H54 (cell line): Measurements from ENCODE around the gene POMT1.

ENCODE experiments used
- DNase-seq: peaks from one replicate; pipeline ENCODE4 v3.0.0; 2011; ENCODE audit warnings: low spot score, mixed read lengths; ENCODE audit not compliant: insufficient read length
- FAIRE-seq: peaks from 3 replicates; lab custom pipeline; 2011; peaks lifted over from hg19 to GRCh38; lab: Jason Lieb, UNC
- POLR2A ChIP-seq: IDR thresholded peaks from 2 replicates; pipeline ENCODE4 v1.6.1; 2011; ENCODE audit warnings: low read depth, mild to moderate bottlenecking, low read length

The POMT1 gene

DNA sequence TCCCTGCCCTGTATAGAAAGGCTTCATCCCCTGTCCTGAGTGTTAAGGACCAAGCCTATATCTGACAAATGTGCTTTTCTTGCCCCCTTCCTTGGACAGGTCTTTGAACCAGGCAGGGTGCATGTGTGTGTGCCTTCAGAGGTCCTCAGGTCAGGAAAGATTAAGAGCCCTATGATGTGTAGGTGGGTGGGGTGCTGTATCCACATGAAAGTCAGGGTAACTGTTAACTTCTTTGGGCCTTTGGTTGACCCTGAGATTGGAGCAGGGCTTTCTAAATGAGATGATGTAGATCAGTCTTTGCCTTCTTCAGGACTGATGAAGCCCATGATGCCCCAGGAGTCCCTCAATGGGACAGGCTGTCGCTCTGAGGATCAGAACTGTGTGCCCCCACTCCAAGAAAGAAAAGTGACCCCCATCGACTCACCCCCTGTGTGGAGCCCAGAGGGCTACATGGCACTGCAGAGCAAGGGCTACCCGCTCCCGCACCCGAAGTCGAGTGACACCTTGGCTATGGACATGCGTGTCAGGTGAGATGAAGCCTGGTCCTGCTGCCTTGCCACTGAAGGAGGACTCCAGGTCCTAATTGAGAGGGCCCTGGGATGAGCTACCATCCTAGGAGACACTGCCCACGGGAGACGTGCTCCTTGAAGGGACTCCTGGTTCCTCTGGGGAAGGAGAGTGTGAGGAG, 29.4 kb upstream of the POMT1 start:
- FAIRE-seq (no peak), DNase-seq (no peak)
- no peak for TF ChIP-seq POLR2A

DNA sequence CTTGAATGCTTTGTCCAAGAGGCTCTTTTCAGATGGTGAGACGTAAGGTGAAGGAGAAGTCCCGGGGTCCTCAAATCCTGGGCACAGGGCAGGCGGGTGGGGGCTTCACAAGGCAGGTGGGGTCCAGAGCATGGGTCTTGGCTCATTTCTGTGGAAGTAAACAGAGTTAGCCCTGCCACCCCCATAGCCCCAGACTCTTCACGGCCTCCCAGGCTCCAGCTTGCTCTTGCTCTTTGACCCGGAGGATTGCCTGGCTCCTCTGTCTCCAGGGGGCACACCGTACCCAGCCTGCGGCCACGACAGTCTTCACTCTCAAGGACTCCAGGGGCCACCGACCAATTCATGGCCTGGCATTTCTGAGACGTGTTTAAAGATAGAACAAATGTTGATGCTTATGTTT, 28.8 kb upstream of the POMT1 start:
- DNase-seq (no peak), FAIRE-seq (no peak)
- TF ChIP-seq POLR2A: no peak

DNA sequence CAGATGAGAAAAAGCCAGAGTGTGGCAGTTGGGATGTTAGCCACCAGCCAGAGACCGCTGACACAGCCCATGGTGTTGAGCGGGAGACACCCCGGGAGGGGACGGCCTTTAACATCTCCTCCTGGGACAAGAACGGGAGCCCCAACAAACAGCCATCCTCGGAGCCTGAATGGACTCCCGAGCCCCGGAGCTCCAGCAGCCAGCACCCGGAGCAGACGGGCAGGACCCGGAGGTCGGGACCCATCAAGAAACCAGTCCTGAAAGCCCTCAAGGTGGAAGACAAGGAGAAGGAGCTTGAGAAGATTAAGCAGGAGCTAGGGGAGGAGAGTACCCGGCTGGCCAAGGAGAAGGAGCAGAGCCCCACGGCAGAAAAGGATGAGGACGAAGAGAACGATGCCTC, 28.0 kb upstream of the POMT1 start:
- DNase-seq (no peak), FAIRE-seq (no peak)
- no peak for TF ChIP-seq POLR2A

DNA sequence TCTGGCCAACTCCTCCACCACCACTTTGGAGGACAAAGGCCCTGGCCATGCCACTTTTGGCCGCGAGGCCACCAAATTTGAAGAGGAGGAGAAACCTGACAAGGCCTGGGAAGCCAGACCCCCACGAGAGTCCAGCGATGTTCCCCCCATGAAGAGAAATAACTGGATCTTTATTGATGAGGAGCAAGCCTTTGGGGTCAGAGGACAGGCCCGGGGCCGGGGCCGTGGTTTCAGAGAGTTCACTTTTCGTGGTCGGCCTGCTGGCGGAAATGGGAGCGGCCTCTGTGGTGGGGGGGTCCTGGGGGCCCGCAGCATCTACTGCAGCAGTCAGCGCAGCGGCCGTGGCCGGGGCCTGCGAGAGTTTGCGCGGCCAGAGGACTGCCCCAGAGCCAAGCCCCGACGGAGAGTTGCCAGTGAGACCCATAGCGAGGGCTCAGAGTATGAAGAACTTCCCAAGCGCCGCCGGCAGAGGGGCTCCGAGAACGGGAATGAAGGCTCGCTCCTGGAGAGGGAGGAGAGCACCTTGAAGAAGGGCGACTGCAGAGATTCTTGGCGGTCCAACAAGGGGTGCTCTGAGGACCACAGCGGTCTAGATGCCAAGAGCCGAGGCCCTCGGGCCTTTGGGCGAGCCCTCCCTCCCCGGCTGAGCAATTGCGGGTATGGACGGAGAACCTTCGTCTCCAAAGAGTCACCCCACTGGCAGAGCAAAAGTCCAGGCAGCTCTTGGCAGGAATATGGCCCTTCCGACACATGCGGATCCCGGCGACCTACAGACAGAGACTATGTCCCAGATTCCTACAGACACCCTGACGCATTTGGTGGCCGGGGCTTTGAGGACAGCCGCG, 27.4 kb upstream of the POMT1 start:
- DNase-seq: no peak
- FAIRE-seq: no peak
- TF ChIP-seq POLR2A: no peak

DNA sequence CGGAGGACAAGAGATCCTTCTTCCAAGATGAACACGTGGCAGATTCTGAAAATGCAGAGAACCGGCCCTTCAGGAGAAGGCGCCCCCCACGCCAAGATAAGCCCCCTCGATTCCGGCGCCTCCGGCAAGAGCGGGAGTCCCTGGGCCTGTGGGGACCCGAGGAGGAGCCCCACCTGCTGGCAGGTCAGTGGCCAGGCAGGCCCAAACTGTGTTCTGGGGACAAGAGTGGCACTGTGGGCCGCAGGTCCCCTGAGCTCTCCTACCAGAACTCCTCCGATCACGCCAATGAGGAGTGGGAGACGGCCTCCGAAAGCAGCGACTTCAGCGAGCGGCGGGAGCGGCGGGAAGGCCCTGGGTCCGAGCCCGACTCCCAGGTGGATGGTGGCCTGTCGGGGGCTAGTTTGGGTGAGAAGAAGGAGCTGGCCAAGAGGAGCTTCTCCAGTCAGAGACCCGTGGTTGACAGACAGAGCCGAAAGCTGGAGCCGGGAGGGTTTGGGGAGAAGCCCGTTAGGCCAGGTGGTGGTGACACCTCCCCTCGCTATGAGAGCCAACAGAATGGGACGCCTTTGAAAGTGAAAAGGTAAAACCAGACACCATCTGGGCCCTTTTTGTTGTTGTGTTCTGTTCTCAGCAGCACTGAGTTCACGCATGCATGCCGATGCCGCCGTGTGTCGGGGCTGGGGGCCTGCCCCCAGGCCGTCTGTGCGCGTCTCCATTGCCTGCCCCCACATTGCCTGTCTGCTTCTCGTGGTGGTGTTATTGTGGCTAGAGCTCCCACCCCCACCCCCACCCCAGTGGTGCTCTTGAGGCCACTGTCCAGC, 26.6 kb upstream of the POMT1 start:
- FAIRE-seq: no peak
- TF ChIP-seq POLR2A: no peak
- no peak for DNase-seq

DNA sequence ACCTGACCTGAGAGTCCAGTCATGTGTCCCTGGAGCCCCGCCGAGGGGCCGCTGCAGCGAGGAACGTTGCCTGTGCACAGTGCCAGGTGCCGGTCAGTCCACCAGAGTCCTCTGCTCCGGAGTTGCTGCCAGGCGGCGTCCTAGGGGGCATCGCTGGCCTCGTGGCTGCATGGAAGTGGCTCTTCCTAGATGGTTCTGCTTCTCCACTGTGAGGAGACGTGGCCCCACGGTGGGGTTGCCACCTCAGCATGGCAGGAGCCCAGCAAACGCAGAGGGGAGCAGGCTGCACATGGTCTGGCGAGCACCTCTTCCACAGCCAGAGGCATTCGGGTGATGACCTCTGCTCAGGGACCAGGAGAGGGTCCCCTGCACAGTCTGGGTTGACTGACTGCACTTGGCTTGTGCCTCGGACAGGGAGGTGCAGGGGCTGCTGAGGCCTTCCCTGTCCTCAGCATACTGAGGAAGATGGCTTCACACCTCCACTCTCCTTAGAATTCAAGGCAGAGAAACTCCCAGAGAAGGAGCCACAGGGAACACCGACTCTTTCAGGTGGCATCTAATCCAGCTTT, 25.9 kb upstream of the POMT1 start:
- TF ChIP-seq POLR2A: no peak
- DNase-seq: no peak
- no peak for FAIRE-seq

DNA sequence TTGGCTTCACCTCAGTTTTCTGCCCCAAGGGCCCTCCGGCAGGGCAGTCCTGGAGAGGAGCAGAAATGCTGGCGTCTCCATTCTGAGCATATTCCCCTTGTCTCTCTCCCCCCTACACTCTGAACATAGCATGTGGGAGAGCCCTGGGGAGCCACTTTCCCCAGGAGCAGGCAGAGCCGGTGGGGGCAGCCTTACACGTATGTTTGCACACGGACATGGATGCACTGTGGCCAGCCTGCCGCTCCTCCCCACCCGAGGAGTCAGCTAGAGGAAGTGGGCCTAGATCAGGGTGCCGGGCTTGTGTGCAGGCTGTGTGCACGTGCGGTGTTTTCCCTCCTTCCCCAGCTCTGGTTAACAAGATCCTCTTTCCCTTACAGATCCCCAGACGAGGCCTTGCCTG, 25.4 kb upstream of the POMT1 start:
- FAIRE-seq: no peak
- no peak for DNase-seq
- no peak for TF ChIP-seq POLR2A

DNA sequence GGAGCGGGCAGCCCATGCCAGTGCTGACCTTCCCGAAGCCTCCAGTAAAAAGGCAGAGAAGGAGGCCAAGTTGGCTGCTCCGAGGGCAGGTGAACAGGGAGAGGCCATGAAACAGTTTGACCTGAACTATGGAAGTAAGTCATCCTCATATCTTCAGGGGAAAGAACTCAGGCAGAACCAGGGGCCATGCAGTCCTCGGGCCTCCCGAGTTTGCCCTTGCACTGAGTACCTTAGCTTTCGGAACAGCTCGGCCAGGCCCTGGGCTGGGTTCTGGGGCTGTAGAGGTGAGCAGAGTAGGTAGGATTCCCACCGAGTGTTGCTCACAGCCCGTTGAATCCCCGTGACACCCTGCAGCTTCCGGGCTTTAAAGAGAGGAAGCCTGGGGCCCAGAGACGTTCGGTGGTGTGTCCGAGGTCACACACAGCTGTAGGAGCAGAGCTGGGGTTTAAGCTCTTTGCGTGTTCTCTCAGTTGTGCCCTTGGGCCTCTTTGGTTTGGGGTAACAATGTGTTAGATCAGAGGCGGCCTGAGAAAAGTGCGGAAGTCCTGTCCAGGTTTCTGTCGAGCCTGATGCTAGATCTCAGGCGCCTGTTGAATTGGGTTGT, 24.8 kb upstream of the POMT1 start:
- no peak for FAIRE-seq
- no peak for TF ChIP-seq POLR2A
- no peak for DNase-seq

DNA sequence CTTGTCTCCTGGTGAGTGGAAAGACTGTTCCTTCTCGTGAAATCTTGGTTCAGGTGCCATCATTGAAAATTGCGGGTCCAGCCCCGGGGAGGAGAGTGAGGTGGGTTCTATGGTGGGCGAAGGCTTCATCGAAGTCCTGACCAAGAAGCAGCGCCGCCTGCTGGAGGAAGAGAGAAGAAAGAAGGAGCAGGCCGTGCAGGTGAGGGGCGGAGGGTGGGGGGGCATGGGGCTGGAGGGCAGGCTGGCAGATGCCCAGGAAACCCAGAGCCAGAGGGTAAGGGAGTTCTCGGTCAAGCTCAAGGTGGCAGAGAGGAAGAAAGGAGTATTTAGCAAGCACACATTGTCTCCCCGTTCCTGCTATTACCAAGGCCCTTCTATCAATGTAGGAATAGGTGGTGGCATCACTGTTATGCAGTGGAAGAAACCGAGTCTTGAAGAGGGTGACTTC, 24.3 kb upstream of the POMT1 start:
- FAIRE-seq (no peak), DNase-seq (no peak)

DNA sequence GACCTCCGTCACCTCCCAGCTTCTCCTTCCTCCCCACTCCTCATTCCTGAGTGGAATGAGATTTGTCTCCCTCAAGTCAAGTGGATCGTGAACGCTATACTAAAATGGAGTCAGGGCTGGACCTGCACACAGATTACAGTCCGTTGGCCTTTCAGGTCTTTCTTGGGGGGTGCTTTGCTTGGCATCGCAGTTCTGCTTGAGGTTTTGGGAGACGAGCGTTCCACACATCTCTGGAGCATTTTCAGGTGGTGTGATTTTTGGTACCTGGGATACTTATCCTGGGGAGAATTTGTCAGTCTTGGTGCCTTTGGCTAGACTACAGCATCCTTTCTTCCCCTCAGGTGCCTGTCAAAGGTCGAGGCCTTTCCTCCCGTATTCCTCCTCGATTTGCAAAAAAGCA, 23.8 kb upstream of the POMT1 start:
- no peak for DNase-seq
- no peak for TF ChIP-seq POLR2A
- no peak for FAIRE-seq

More for the DNA sequence above, 24.3 kb upstream of the POMT1 start:
- TF ChIP-seq POLR2A: no peak

DNA sequence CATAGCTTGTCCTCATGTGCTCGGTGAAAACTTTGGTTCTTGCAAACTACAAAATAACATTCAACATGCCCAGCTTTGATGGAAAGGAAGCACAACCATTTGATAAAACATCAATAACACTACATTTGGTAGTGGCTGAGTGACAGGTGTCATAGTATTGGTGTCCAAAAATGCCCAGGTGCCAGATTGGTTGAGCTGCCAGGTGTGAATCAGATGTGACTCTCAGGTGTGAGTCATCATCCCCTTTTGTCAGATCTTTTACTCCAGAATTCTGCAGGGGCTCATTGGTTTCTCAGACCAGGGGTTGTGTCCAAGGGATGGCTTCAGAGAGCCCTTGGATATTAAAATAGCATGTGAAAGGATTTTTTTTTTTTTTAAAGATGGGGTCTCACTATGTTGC, 22.5 kb upstream of the POMT1 start:
- no peak for TF ChIP-seq POLR2A
- DNase-seq (no peak), FAIRE-seq (no peak)

DNA sequence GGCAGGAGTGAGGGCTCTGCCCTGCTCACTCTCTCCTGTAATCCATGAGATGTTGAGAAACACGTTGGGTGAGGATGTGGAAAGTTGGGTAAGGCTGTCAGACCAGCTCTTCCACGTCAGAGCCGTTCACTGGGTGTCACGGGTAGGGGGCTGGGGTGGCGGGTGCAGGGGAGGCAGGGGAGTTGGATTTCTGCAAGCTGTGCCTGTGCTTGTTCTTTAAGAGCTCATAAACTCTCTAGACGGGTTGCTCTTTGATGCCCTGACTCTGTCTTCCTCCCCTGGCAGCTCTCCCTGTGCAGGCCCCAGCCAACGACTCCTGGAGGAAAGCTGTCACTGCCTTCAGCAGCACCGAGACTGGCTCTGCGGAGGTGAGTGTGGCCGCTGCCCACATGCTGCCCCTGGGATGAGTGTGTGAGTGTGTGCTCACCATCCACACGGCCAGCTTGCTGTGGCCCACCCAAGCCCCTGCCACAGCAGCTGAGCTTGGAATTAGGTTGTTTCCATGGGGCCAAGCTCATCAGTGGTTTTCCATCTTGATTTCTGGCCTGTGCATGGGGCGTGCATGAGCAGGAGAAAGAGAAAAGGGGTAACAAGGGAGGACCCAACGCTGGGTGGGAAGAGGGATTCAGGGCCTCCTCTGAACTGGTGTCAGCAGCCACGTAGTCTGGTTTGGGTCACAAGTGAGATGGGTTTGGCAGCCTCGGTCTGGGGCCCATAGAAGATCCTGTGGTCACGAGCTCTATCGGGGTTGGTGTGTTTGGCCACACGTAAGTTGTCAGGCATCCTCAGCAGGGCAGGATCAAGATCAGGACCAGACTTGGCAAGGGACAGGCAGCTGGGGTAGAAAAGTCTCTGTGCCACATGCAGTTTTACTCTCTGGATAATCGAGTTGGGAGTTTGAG, 21.0 kb upstream of the POMT1 start:
- FAIRE-seq (no peak), DNase-seq (no peak)
- no peak for TF ChIP-seq POLR2A
